Activated naive CD8-positive, alpha-beta T cell treated with anti-CD3 and anti-CD28 coated beads, Interleukin-2, amount 10 ng/mL, durations not matched to agents 7 days and 5 days (primary cell): ENCODE data around the gene OPHN1. TPM values are rescaled to one million over a fixed set of nuclear protein-coding genes. Genes with fewer than 3 reads are reported as not detected.

Source experiments
- ATAC-seq: fragments of 150-1000 bp; cut with Tn5 transposase; one replicate; pipeline ENCODE4 v1.10.0; 2021; ENCODE audit warnings: low read depth, moderate library complexity
- POLR2A ChIA-PET: fragments of 350-600 bp; sonication (Branson Sonifier 250); formaldehyde crosslinking; loops from one replicate; lab custom pipeline; 2021; ENCODE audit warnings: antibody characterized with exemption; lab: Charles Lee
- DNase-seq: peaks from one replicate; pipeline ENCODE4 v3.0.0; 2021
- H3K27ac Mint-ChIP-seq: one replicate; pipeline ENCODE4 v1.8.0; 2022; ENCODE audit warnings: mild to moderate bottlenecking, mixed read lengths
- H3K27me3 Mint-ChIP-seq: one replicate; pipeline ENCODE4 v1.8.0; 2022; ENCODE audit warnings: mild to moderate bottlenecking, moderate library complexity, mixed read lengths
- H3K36me3 Mint-ChIP-seq: one replicate; pipeline ENCODE4 v1.8.0; 2021; ENCODE audit warnings: mild to moderate bottlenecking, mixed read lengths
- H3K4me1 Mint-ChIP-seq: one replicate; pipeline ENCODE4 v1.8.0; 2021; ENCODE audit warnings: mixed read lengths
- H3K4me3 Mint-ChIP-seq: one replicate; pipeline ENCODE4 v1.8.0; 2022; ENCODE audit warnings: mild to moderate bottlenecking, moderate library complexity, mixed read lengths
- H3K9me3 Mint-ChIP-seq: one replicate; pipeline ENCODE4 v1.8.0; 2021; ENCODE audit warnings: mixed read lengths
- total RNA-seq, 2 experiments: library from RNA; stranded (reverse); gene quantifications; one replicate each; pipeline ENCODE4 v1.2.3, GENCODE V29; 2021

Gene OPHN1
- total RNA-seq, 2 experiments from 2014 or later: 0.09 to 0.44 TPM

DNA sequence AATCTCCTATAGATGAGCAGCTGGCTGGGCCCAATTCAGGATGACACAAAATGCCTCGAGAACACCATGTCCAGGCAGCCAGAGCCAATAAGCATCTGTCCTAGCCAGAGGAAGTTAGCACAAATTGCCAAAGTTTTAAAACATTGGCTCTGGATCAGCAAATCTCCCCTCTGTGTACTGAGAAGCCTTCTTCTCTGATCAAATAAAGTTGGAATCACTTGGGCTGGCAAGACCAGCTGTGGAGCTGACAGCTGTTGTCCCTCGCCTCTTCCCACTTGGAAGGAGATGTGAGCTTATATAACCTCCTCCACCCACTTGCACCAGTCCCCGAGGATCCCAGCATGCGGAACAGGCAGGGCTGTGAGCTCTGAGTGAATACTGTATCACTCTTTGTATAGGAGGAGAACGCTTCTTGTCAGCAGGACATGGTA is 183.9 kb downstream of the OPHN1 start:
- H3K27ac Mint-ChIP-seq: no peak overlapping the region
- H3K27me3 Mint-ChIP-seq: no peaks in the 10 kb centered on the region
- ATAC-seq (no peak), DNase-seq (no peak)
- H3K36me3 Mint-ChIP-seq: no peaks in the 10 kb centered on the region
- no peaks in the 10 kb centered on the region for H3K9me3 Mint-ChIP-seq
- no peak overlapping the region for H3K4me3 Mint-ChIP-seq
- H3K4me1 Mint-ChIP-seq: no peaks in the 10 kb centered on the region
- POLR2A ChIA-PET: no interaction called here

DNA sequence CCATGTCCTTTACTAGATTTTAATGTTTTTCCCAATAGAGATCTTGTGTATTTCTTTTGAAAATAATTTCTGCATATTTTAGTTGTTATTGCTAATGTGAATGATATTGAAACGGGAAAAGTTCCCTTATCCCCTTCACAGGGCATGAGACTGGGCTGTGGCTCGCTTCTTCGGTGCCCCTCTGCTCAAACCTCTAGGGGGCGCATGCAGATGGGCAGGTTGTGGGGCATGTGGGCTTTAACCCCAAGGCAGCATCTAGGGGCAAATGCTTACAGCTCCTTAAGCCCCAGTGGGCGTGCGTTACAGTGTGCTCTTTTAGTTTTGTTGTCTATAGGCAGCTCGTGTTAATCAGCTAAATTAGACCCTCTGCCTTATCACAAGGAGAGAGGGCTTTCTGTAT is 194.7 kb downstream of the OPHN1 start:
- H3K4me1 Mint-ChIP-seq: no peaks in the 10 kb centered on the region
- no peaks in the 10 kb centered on the region for H3K36me3 Mint-ChIP-seq
- H3K4me3 Mint-ChIP-seq: no peak overlapping the region
- POLR2A ChIA-PET: no interaction called here
- no peak for ATAC-seq
- no peak overlapping the region for H3K27ac Mint-ChIP-seq
- H3K9me3 Mint-ChIP-seq: no peaks in the 10 kb centered on the region
- no peak for DNase-seq
- H3K27me3 Mint-ChIP-seq: no peaks in the 10 kb centered on the region

DNA sequence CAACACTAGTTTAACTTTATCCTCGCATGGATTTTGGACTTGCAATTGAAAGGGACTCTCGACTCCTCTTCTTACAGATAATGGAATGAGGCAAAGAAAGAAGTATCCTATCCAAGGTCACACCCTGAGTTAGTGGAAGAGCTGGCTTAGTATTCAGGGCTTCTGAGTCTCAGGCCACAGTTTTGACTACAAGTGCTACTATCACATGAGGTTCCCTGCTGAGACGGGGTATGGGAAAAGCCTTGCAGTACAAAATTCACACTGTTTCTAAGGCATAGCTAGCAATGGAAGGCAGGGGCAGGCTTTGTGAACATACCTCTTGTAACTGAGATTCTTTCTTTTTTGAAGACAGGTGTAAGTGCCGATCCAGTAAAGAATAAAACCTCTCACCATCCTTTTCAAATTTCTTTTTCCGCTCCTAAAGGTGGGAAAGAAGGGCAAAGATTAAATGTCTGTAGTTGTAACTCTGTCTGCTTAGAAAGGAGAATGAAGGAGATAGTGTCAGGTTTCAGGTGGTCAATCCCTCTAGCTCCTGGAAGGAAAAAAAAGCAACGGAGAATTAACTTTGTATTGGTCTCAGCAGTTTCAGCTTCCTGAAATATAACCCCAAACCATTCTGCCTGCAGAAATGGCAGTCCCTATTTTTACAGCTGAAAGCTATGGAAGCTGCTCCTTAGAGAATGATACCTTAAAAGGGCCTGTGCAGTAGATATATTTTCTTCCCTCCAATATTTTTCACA is 199.0 kb downstream of the OPHN1 start:
- no peak overlapping the region for H3K4me3 Mint-ChIP-seq
- POLR2A ChIA-PET: no interaction called here
- no peaks in the 10 kb centered on the region for H3K9me3 Mint-ChIP-seq
- H3K4me1 Mint-ChIP-seq: no peaks in the 10 kb centered on the region
- DNase-seq: no peak
- H3K27ac Mint-ChIP-seq: no peak overlapping the region
- no peaks in the 10 kb centered on the region for H3K27me3 Mint-ChIP-seq
- H3K36me3 Mint-ChIP-seq: no peaks in the 10 kb centered on the region
- ATAC-seq: no peak

GRCh38 chrX:68232206-68232605 is 201.1 kb downstream of the OPHN1 start:
- H3K27me3 Mint-ChIP-seq: no peaks in the 10 kb centered on the region
- H3K4me1 Mint-ChIP-seq: no peaks in the 10 kb centered on the region
- POLR2A ChIA-PET: no interaction called here
- H3K4me3 Mint-ChIP-seq: no peak overlapping the region
- H3K36me3 Mint-ChIP-seq: no peaks in the 10 kb centered on the region
- no peak for DNase-seq
- H3K27ac Mint-ChIP-seq: no peak overlapping the region
- ATAC-seq: no peak
- H3K9me3 Mint-ChIP-seq: no peaks in the 10 kb centered on the region

DNA sequence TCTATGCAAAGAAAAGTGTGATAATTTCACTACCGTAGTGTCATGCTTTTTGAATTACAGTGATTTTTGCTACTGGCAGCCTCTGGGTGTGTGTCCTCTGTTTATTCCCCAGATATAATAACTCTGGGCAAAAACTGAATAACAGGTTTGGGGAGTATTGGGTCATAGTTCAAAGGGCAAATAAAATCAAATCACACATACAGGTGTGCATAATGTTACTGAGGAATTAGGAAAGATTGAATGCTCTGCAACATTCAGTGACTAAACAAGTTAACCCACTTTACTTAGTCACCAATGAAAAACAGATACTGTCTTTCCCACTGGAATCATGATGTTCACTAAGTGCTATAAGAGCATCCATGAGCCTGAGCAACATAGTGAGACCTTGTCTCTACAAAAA is 224.3 kb downstream of the OPHN1 start:
- Mint-ChIP-seq H3K27me3 (no peaks in the 10 kb centered on the region), H3K36me3 (no peaks in the 10 kb centered on the region), H3K4me3 (no peak overlapping the region), H3K4me1 (no peaks in the 10 kb centered on the region), H3K27ac (no peak overlapping the region), H3K9me3 (no peaks in the 10 kb centered on the region)
- DNase-seq (no peak), ATAC-seq (no peak)
- POLR2A ChIA-PET: no interaction called here

GRCh38 chrX:68204521-68205038 is 228.7 kb downstream of the OPHN1 start:
- H3K27ac Mint-ChIP-seq: no peak overlapping the region
- no peak for ATAC-seq
- H3K27me3 Mint-ChIP-seq: no peaks in the 10 kb centered on the region
- H3K4me1 Mint-ChIP-seq: no peaks in the 10 kb centered on the region
- no peak overlapping the region for H3K4me3 Mint-ChIP-seq
- no peaks in the 10 kb centered on the region for H3K36me3 Mint-ChIP-seq
- H3K9me3 Mint-ChIP-seq: no peaks in the 10 kb centered on the region
- POLR2A ChIA-PET: no interaction called here
- no peak for DNase-seq

GRCh38 chrX:68203646-68204045 is 229.6 kb downstream of the OPHN1 start:
- Mint-ChIP-seq H3K27ac (no peak overlapping the region), H3K36me3 (no peaks in the 10 kb centered on the region), H3K27me3 (no peaks in the 10 kb centered on the region), H3K4me3 (no peak overlapping the region), H3K9me3 (no peaks in the 10 kb centered on the region), H3K4me1 (no peaks in the 10 kb centered on the region)
- ATAC-seq: no peak
- DNase-seq: no peak
- POLR2A ChIA-PET: no interaction called here

GRCh38 chrX:68203211-68203610 is 230.1 kb downstream of the OPHN1 start:
- no peaks in the 10 kb centered on the region for H3K9me3 Mint-ChIP-seq
- POLR2A ChIA-PET: no interaction called here
- no peaks in the 10 kb centered on the region for H3K27me3 Mint-ChIP-seq
- H3K36me3 Mint-ChIP-seq: no peaks in the 10 kb centered on the region
- no peak overlapping the region for H3K4me3 Mint-ChIP-seq
- DNase-seq (no peak), ATAC-seq (no peak)
- H3K4me1 Mint-ChIP-seq: no peaks in the 10 kb centered on the region
- no peak overlapping the region for H3K27ac Mint-ChIP-seq

DNA sequence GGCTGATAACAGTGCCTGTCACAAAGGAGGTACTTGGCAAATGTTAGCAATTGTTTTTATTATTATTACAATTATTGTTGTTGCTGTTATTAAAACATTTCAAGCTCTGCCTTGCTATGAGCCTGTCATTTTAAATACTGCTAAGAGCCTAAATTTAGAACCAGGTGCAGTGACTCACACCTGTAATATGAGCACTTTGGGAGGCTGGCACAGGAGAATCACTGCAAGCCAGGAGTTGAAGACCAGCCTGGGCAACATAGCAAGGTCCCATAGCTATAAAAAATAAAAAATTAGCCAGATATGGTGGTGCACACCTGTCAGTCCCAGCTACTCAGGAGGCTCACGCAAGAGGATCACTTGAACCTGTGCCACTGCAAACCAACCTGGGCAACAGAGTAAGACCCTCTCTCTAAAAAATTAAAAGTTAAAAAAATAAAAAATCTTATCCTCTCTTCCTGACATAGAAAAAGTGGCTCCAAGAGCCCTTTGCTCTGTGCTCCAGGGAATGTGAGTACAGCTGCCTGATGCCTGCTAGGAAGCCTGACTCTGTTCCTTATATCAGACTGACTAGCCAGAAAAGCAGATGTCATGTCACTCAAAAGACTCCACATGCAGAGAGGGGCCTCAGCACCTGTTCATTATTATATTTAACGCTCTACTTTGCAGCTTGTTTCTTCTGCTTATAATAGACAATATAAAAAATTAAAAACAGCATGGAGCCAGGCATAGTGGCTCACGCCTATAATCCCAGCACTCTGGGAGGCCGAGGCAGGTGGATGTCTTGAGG is 234.0 kb downstream of the OPHN1 start:
- Mint-ChIP-seq H3K36me3 (no peaks in the 10 kb centered on the region), H3K27me3 (no peaks in the 10 kb centered on the region), H3K4me3 (no peak overlapping the region), H3K9me3 (no peaks in the 10 kb centered on the region), H3K27ac (no peak overlapping the region), H3K4me1 (no peaks in the 10 kb centered on the region)
- POLR2A ChIA-PET: no interaction called here
- no peak for DNase-seq
- ATAC-seq: no peak

DNA sequence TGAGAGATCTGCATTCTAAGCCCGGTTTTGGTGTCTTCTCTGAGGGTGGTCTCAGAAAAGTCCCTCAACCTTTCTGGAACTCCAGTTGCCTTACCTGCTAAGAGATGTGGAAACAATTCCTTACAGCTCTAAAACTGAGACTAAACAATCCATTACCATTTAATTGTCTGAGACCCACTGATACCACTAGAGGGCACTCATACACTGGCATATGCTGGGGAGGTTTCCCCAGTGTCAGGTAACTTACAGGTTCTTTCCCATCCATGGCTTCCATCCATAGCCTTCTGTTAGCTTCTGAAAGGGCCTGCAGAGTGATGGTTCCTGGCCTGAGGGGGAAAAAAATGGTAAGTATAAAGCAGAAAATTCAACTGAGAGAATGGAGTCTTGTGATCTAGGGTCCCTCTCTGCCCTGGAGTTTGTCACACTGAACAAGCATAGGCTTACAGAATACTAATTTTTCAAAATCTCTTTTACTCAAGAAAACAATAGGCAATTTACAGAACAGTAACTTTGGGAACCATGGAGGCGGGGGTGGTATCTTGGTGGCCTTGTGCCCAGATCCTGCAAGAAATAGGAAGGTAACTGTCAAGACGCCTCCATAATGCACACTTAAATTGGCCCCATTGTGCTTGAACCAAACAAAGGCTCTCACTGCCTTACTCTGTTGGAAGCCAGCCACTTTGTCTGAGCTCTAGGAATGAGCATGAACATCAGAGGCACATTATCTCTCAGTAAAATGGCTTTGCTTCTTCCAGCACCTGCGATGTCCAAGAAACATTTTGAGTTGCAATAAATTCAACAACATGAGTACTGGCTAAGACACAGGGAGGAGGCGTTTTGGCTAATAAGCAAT is 236.1 kb downstream of the OPHN1 start:
- Mint-ChIP-seq H3K4me3 (no peak overlapping the region), H3K9me3 (no peaks in the 10 kb centered on the region), H3K36me3 (no peaks in the 10 kb centered on the region), H3K4me1 (no peaks in the 10 kb centered on the region), H3K27me3 (peaks cover 2% of the 10 kb centered on the region), H3K27ac (no peak overlapping the region)
- DNase-seq (no peak), ATAC-seq (no peak)
- POLR2A ChIA-PET: no interaction called here

GRCh38 chrX:68195561-68195960 is 237.7 kb downstream of the OPHN1 start:
- no peaks in the 10 kb centered on the region for H3K36me3 Mint-ChIP-seq
- H3K9me3 Mint-ChIP-seq: no peaks in the 10 kb centered on the region
- no peak for ATAC-seq
- no peak overlapping the region for H3K4me3 Mint-ChIP-seq
- H3K4me1 Mint-ChIP-seq: no peaks in the 10 kb centered on the region
- H3K27me3 Mint-ChIP-seq: peaks cover 8% of the 10 kb centered on the region
- POLR2A ChIA-PET: no interaction called here
- no peak for DNase-seq
- no peak overlapping the region for H3K27ac Mint-ChIP-seq

- Mint-ChIP-seq H3K27ac (no peak overlapping the region), H3K4me1 (no peaks in the 10 kb centered on the region), H3K9me3 (no peaks in the 10 kb centered on the region), H3K4me3 (no peak overlapping the region), H3K27me3 (peaks cover 8% of the 10 kb centered on the region), H3K36me3 (no peaks in the 10 kb centered on the region)
- POLR2A ChIA-PET: no interaction called here
- ATAC-seq: no peak
- no peak for DNase-seq
These were observed 239.5 kb downstream of the OPHN1 start for GRCh38 chrX:68193786-68194185.

- peaks cover 8% of the 10 kb centered on the region for H3K27me3 Mint-ChIP-seq
- no peak for ATAC-seq
- POLR2A ChIA-PET: no interaction called here
These were observed 240.1 kb downstream of the OPHN1 start for GRCh38 chrX:68193234-68193633.

More at GRCh38 chrX:68193234-68193633, 240.1 kb downstream of the OPHN1 start:
- Mint-ChIP-seq H3K36me3 (no peaks in the 10 kb centered on the region), H3K4me1 (no peaks in the 10 kb centered on the region), H3K4me3 (no peak overlapping the region), H3K9me3 (no peaks in the 10 kb centered on the region), H3K27ac (no peak overlapping the region)
- no peak for DNase-seq
